IPS-15b (cell line): ENCODE measurements around the gene HNRNPF.
"Not testable (repeated sequence)": the region's sequence is repeated elsewhere in the genome, so short reads cannot be mapped to it uniquely, and the experiment has no call there.

Experiments used
- H3K27me3 ChIP-seq: one replicate; pipeline ENCODE4 v1.6.1; 2013; ENCODE audit warnings: low read length; ENCODE audit not compliant: control insufficient read depth, insufficient read depth
- H3K36me3 ChIP-seq: one replicate; pipeline ENCODE4 v1.6.1; 2013; ENCODE audit warnings: low read length; ENCODE audit not compliant: control insufficient read depth, insufficient read depth
- H3K4me1 ChIP-seq: one replicate; pipeline ENCODE4 v1.6.1; 2013; ENCODE audit warnings: mild to moderate bottlenecking, low read length; ENCODE audit not compliant: control insufficient read depth, insufficient read depth
- H3K4me3 ChIP-seq: one replicate; pipeline ENCODE4 v1.5.1; 2013; ENCODE audit warnings: low read depth, low read length
- H3K9ac ChIP-seq: one replicate; pipeline ENCODE4 v1.6.1; 2013; ENCODE audit warnings: low read depth, mild to moderate bottlenecking, low read length
- H3K9me3 ChIP-seq: one replicate; pipeline ENCODE4 v1.6.1; 2013; ENCODE audit warnings: mild to moderate bottlenecking, low read length; ENCODE audit not compliant: control insufficient read depth, insufficient read depth

The HNRNPF gene

GRCh38 chr10:43437141-43437870, 28.3 kb upstream of the HNRNPF start:
- H3K36me3 ChIP-seq: no peaks in the 10 kb centered on the region
- H3K4me1 ChIP-seq: no peaks in the 10 kb centered on the region
- no peak overlapping the region for H3K9ac ChIP-seq

GRCh38 chr10:43436291-43437140, 27.5 kb upstream of the HNRNPF start, which contains the start of gene ZNF487:
Gene ZNF487, plus strand, starts transcription at chr10:43437111. Its CDS starts 38,703 bp downstream, at chr10:43475814.
- Histone ChIP-seq H3K27me3 (no peaks in the 10 kb centered on the region), H3K9ac (peak within 1 kb of the TSS; percentile 63), H3K4me3 (peak within 1 kb of the TSS; percentile 76), H3K4me1 (no peaks in the 10 kb centered on the region), H3K9me3 (no peaks in the 10 kb centered on the region), H3K36me3 (no peaks in the 10 kb centered on the region)

More at GRCh38 chr10:43437141-43437870, 28.3 kb upstream of the HNRNPF start:
- peak overlapping the region; percentile 76 for H3K4me3 ChIP-seq
- no peaks in the 10 kb centered on the region for H3K9me3 ChIP-seq
- H3K27me3 ChIP-seq: no peaks in the 10 kb centered on the region

- Histone ChIP-seq H3K4me1 (no peaks in the 10 kb centered on the region), H3K27me3 (no peaks in the 10 kb centered on the region)
Observed at GRCh38 chr10:43430926-43431663, 22.1 kb upstream of the HNRNPF start.

GRCh38 chr10:43427166-43427825, 18.3 kb upstream of the HNRNPF start:
- Histone ChIP-seq H3K4me3 (no peak overlapping the region), H3K9ac (no peak overlapping the region), H3K27me3 (no peaks in the 10 kb centered on the region), H3K36me3 (no peaks in the 10 kb centered on the region), H3K4me1 (no peaks in the 10 kb centered on the region), H3K9me3 (no peaks in the 10 kb centered on the region)

More at GRCh38 chr10:43430926-43431663, 22.1 kb upstream of the HNRNPF start:
- Histone ChIP-seq H3K36me3 (no peaks in the 10 kb centered on the region), H3K9me3 (no peaks in the 10 kb centered on the region), H3K4me3 (no peak overlapping the region), H3K9ac (no peak overlapping the region)

- H3K9me3 ChIP-seq, H3K36me3 ChIP-seq, H3K4me3 ChIP-seq, H3K9ac ChIP-seq, H3K4me1 ChIP-seq, H3K27me3 ChIP-seq: not testable (repeated sequence)
Observed at GRCh38 chr10:43426476-43426875, 17.5 kb upstream of the HNRNPF start.

- Histone ChIP-seq H3K9me3 (no peaks in the 10 kb centered on the region), H3K4me1 (no peaks in the 10 kb centered on the region), H3K9ac (no peak overlapping the region), H3K27me3 (peaks cover 9% of the 10 kb centered on the region), H3K36me3 (no peaks in the 10 kb centered on the region), H3K4me3 (no peak overlapping the region)
Observed at GRCh38 chr10:43424416-43424815, 15.4 kb upstream of the HNRNPF start.

- H3K9ac ChIP-seq, H3K27me3 ChIP-seq, H3K9me3 ChIP-seq, H3K4me1 ChIP-seq, H3K36me3 ChIP-seq, H3K4me3 ChIP-seq: not testable (repeated sequence)
Observed at GRCh38 chr10:43421944-43422343, 13.0 kb upstream of the HNRNPF start.

- Histone ChIP-seq H3K9ac (no peak overlapping the region), H3K4me1 (no peaks in the 10 kb centered on the region), H3K4me3 (no peak overlapping the region), H3K27me3 (peaks cover 9% of the 10 kb centered on the region), H3K36me3 (no peaks in the 10 kb centered on the region), H3K9me3 (no peaks in the 10 kb centered on the region)
Observed at GRCh38 chr10:43421519-43421918, 12.5 kb upstream of the HNRNPF start.

GRCh38 chr10:43421201-43421507, 12.2 kb upstream of the HNRNPF start:
- H3K4me3 ChIP-seq: peak overlapping the region; percentile 50
- H3K36me3 ChIP-seq: no peaks in the 10 kb centered on the region
- no peak overlapping the region for H3K9ac ChIP-seq
- H3K27me3 ChIP-seq: peaks cover 9% of the 10 kb centered on the region
- H3K4me1 ChIP-seq: no peaks in the 10 kb centered on the region
- H3K9me3 ChIP-seq: no peaks in the 10 kb centered on the region

- H3K4me1 ChIP-seq: no peaks in the 10 kb centered on the region
Observed at GRCh38 chr10:43420369-43421200, 11.6 kb upstream of the HNRNPF start.

GRCh38 chr10:43419997-43420368, 11.0 kb upstream of the HNRNPF start:
- peak overlapping the region; percentile 50 for H3K4me3 ChIP-seq
- no peaks in the 10 kb centered on the region for H3K36me3 ChIP-seq
- H3K4me1 ChIP-seq: no peaks in the 10 kb centered on the region
- H3K9me3 ChIP-seq: no peaks in the 10 kb centered on the region
- peaks cover 9% of the 10 kb centered on the region for H3K27me3 ChIP-seq
- peak overlapping the region; percentile 56 for H3K9ac ChIP-seq

More at GRCh38 chr10:43420369-43421200, 11.6 kb upstream of the HNRNPF start:
- Histone ChIP-seq H3K36me3 (no peaks in the 10 kb centered on the region), H3K27me3 (peaks cover 9% of the 10 kb centered on the region), H3K9ac (peak overlapping the region; percentile 56), H3K4me3 (peak overlapping the region; percentile 50), H3K9me3 (no peaks in the 10 kb centered on the region)
